A549 (cell line): Measurements from ENCODE around the gene EFHC1. TPM values are rescaled to one million over a fixed set of nuclear protein-coding genes. Genes with fewer than 3 reads are reported as not detected.
A peak's percentile ranks its signal among the peaks of the same experiment; 100 is the strongest.

ENCODE experiments used
- ATAC-seq, 2 experiments: fragments of 200-7000 bp in 1 of 2; fragments of >200 bp in 1 of 2; cut with Nextera tagmentation in 1 of 2; cut with Tn5 transposase in 1 of 2; 3 replicates each; pipeline versions ENCODE4 v1.8.0 to v1.9.1; 2018 to 2020; ENCODE audit warnings: mild to moderate bottlenecking in 1 of 2, moderate library complexity in 1 of 2
- CTCF ChIA-PET: fragments of 300-600 bp; sonication (Branson Sonifier 250); formaldehyde crosslinking; extraction: SDS; loops from one replicate; lab custom pipeline; 2021; ENCODE audit warnings: antibody characterized with exemption, inconsistent platforms; lab: Yijun Ruan, JAX
- POLR2A ChIA-PET: fragments of 350-600 bp; formaldehyde crosslinking; extraction: SDS; loops from one replicate; lab custom pipeline; 2021; ENCODE audit warnings: antibody characterized with exemption, inconsistent platforms; lab: Yijun Ruan, JAX
- DNase-seq, 2 experiments: peaks; one replicate each; pipeline versions ENCODE4 v3.0.0 to v3.0.0-alpha.2; 2011 to 2016; ENCODE audit warnings: low read depth in 1 of 2, low spot score in 1 of 2
- FAIRE-seq: peaks from 2 replicates; lab custom pipeline; 2011; peaks lifted over from hg19 to GRCh38; lab: Jason Lieb, UNC
- H3K27ac ChIP-seq, 2 experiments: fragments of >200 bp; sonication (Bioruptor Twin); formaldehyde crosslinking; 3 replicates each; pipeline ENCODE4 v1.5.1; 2016 to 2017
- H3K4me1 ChIP-seq: fragments of >200 bp; sonication (Bioruptor Twin); formaldehyde crosslinking; 3 replicates; pipeline ENCODE4 v1.6.1; 2016
- H3K4me2 ChIP-seq: fragments of >200 bp; sonication (Bioruptor Twin); formaldehyde crosslinking; 3 replicates; pipeline ENCODE4 v1.6.1; 2016
- H3K4me3 ChIP-seq: fragments of >200 bp; sonication (Bioruptor Twin); formaldehyde crosslinking; 3 replicates; pipeline ENCODE4 v1.5.1; 2016
- H3K9me3 ChIP-seq: fragments of >200 bp; sonication (Bioruptor Twin); formaldehyde crosslinking; 3 replicates; pipeline ENCODE4 v1.6.1; 2016
- CBX8 ChIP-seq: fragments of 200-600 bp; sonication (generic); IDR thresholded peaks from 2 replicates; pipeline ENCODE4 v1.6.1; 2016
- CEBPB ChIP-seq, 2 experiments: fragments of >200 bp in 1 of 2; sonication (Bioruptor Twin) in 1 of 2; formaldehyde crosslinking in 1 of 2; IDR thresholded peaks; 2 replicates each; pipeline ENCODE4 v1.6.1; 2012 to 2016
- CHD2 ChIP-seq: fragments of 150-350 bp; IDR thresholded peaks from 2 replicates; pipeline ENCODE4 v1.6.1; 2014; ENCODE audit warnings: low read length; ENCODE audit not compliant: partially characterized antibody
- CHD4 ChIP-seq: fragments of 200-600 bp; sonication (generic); IDR thresholded peaks from 2 replicates; pipeline ENCODE4 v1.6.1; 2016; ENCODE audit warnings: antibody characterized with exemption, mild to moderate bottlenecking, borderline replicate concordance
- EHF ChIP-seq: fragments of 250-450 bp; sonication (Bioruptor Pico); IDR thresholded peaks from 2 replicates; pipeline ENCODE4 v1.5.0; 2020; ENCODE audit warnings: mild to moderate bottlenecking
- EHMT2 ChIP-seq: fragments of 200-600 bp; sonication (generic); IDR thresholded peaks from 2 replicates; pipeline ENCODE4 v1.6.1; 2016; ENCODE audit warnings: antibody characterized with exemption, low read depth, mild to moderate bottlenecking, moderate library complexity
- EP300 ChIP-seq, 2 experiments: fragments of >200 bp; sonication (Bioruptor Twin); formaldehyde crosslinking; IDR thresholded peaks; 2 replicates in 1 of 2; 3 replicates in 1 of 2; pipeline ENCODE4 v1.6.1; 2016 to 2017
- HDAC2 ChIP-seq: fragments of 200-600 bp; sonication (generic); IDR thresholded peaks from 2 replicates; pipeline ENCODE4 v1.6.1; 2016
- HEYL ChIP-seq: fragments of 250-450 bp; sonication (Bioruptor Pico); IDR thresholded peaks from 2 replicates; pipeline ENCODE4 v1.8.0; 2021; ENCODE audit warnings: mild to moderate bottlenecking, moderate library complexity
- HOXB13 ChIP-seq: fragments of 250-450 bp; sonication (Bioruptor Pico); IDR thresholded peaks from 2 replicates; pipeline ENCODE4 v1.5.0; 2020; ENCODE audit warnings: low read depth, mild to moderate bottlenecking, moderate library complexity
- JUNB ChIP-seq: fragments of >200 bp; sonication (Bioruptor Twin); formaldehyde crosslinking; IDR thresholded peaks from 2 replicates; pipeline ENCODE4 v1.6.1; 2016
- MAFK ChIP-seq: fragments of 450-650 bp; IDR thresholded peaks from 2 replicates; pipeline ENCODE4 v1.6.1; 2014; ENCODE audit not compliant: partially characterized antibody
- MYC ChIP-seq: IDR thresholded peaks from 2 replicates; pipeline ENCODE4 v1.6.1; 2012; ENCODE audit warnings: mild to moderate bottlenecking, inconsistent platforms, low read length, improper control_type of control experiment, borderline replicate concordance
- NFE2L2 ChIP-seq: fragments of 150-350 bp; conservative IDR thresholded peaks from 2 replicates; pipeline ENCODE4 v1.6.1; 2014; ENCODE audit warnings: low read length
- NR3C1 ChIP-seq: fragments of >200 bp; sonication (Bioruptor Twin); formaldehyde crosslinking; IDR thresholded peaks from 3 replicates; pipeline ENCODE4 v1.6.1; 2017
- PHF8 ChIP-seq: fragments of 200-600 bp; sonication (generic); IDR thresholded peaks from 2 replicates; pipeline ENCODE4 v1.6.1; 2016; ENCODE audit warnings: low read depth, mild to moderate bottlenecking, antibody characterized with exemption, moderate library complexity, borderline replicate concordance
- RAD21 ChIP-seq, 2 experiments: fragments of >200 bp in 1 of 2; sonication (Bioruptor Twin) in 1 of 2; formaldehyde crosslinking in 1 of 2; IDR thresholded peaks in 1 of 2; conservative IDR thresholded peaks in 1 of 2; 2 replicates in 1 of 2; 3 replicates in 1 of 2; pipeline ENCODE4 v1.6.1; 2012 to 2018; ENCODE audit warnings: inconsistent platforms in 1 of 2
- RARB ChIP-seq: fragments of 250-450 bp; sonication (Bioruptor Pico); IDR thresholded peaks from 2 replicates; pipeline ENCODE4 v1.8.0; 2021; ENCODE audit warnings: mild to moderate bottlenecking, moderate library complexity
- RCOR1 ChIP-seq: fragments of 150-350 bp; IDR thresholded peaks from 2 replicates; pipeline ENCODE4 v1.6.1; 2014; ENCODE audit warnings: antibody characterized with exemption, low read length, low read depth
- RFX5 ChIP-seq: fragments of 450-650 bp; IDR thresholded peaks from 2 replicates; pipeline ENCODE4 v1.7.1; 2014; ENCODE audit warnings: antibody characterized with exemption, mild to moderate bottlenecking, moderate library complexity
- RNF2 ChIP-seq: fragments of 200-600 bp; sonication (generic); IDR thresholded peaks from 2 replicates; pipeline ENCODE4 v1.6.1; 2016; ENCODE audit warnings: low read depth, mild to moderate bottlenecking, antibody characterized with exemption, moderate library complexity, borderline replicate concordance
- TFCP2L1 ChIP-seq: fragments of 250-450 bp; sonication (Bioruptor Pico); IDR thresholded peaks from 2 replicates; pipeline ENCODE4 v1.5.0; 2021; ENCODE audit warnings: mild to moderate bottlenecking
- ZC3H11A ChIP-seq: fragments of 450-650 bp; IDR thresholded peaks from 2 replicates; pipeline ENCODE4 v1.6.1; 2014; ENCODE audit warnings: antibody characterized with exemption, mild to moderate bottlenecking
- WGBS: methylation state at CpG from one replicate; pipeline ENCODE4 v1.1.6; 2017; ENCODE audit errors: missing lambda C conversion rate; 5-methylcytosine and 5-hydroxymethylcytosine counted together
- polyA plus RNA-seq, 4 experiments: library from polyadenylated mRNA; depleted of rRNA in 3 of 4; stranded (reverse); fragments of >200 nt; fragmentation: RNase III in 1 of 4; extraction: RNeasy Plus Mini Kit Qiagen cat#74134 plus additional on column Dnase treatment in 1 of 4; gene quantifications; 2 replicates in 3 of 4; 3 replicates in 1 of 4; pipeline ENCODE4 v1.2.3, GENCODE V29; 2011 to 2017
- TF ChIP-seq, protein P1 (sequence below): fragments of 250-450 bp; sonication (Bioruptor Pico); IDR thresholded peaks from 2 replicates; pipeline ENCODE4 v1.5.0; 2021; ENCODE audit warnings: mild to moderate bottlenecking, moderate library complexity, borderline replicate concordance
- TF ChIP-seq, protein P2 (sequence below): IDR thresholded peaks from 2 replicates; pipeline ENCODE4 v1.6.1; 2012
- TF ChIP-seq, protein P3 (sequence below): fragments of 250-450 bp; sonication (Bioruptor Pico); IDR thresholded peaks from 2 replicates; pipeline ENCODE4 v1.5.0; 2020; ENCODE audit warnings: low read depth, mild to moderate bottlenecking, moderate library complexity

Gene EFHC1
- polyA plus RNA-seq, 2 of the 4 experiments (the other 2 are of a cell fraction) = 14.0 to 46.7 TPM

DNA sequence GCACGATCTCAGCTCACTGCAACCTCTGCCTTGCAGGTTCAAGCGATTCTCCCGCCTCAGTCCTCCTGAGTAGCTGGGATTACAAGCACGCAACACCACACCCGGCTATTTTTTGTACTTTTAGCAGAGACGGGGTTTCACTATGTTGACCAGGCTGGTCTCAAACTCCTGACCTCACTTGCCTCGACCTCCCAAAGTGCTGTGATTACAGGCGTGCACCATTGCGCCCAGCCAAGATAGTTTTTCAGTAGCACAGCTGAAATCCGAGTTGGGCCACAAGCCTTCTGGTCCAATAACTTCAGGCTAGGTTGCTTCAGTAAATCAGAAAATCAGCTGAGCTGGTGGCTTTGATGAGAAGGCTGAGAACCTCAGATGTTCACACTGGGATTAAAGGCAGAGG, 91.0 kb downstream of the EFHC1 start:
- POLR2A ChIA-PET = no interaction called here
- H3K4me3 ChIP-seq = no peak overlapping the region
- 98% methylated on average over 10 of the region's 10 CpGs for WGBS
- peak overlapping the region; percentile 52; the same call in 1 of the 3 replicates for H3K4me2 ChIP-seq
- H3K27ac ChIP-seq = peak overlapping the region; percentile 94 to 96; a peak in 5 of 6 replicates
- H3K4me1 ChIP-seq = peaks cover 61% of the 10 kb centered on the region
- TF ChIP-seq NR3C1 (no peak), RNF2 (no peak), RARB (no peak), CHD4 (no peak), NFE2L2 (no peak), HDAC2 (no peak), TFCP2L1 (no peak), EHMT2 (no peak), JUNB (no peak), RCOR1 (no peak), PHF8 (no peak), ZC3H11A (no peak), MAFK (no peak), CHD2 (no peak)
- TF ChIP-seq, protein P1, sequence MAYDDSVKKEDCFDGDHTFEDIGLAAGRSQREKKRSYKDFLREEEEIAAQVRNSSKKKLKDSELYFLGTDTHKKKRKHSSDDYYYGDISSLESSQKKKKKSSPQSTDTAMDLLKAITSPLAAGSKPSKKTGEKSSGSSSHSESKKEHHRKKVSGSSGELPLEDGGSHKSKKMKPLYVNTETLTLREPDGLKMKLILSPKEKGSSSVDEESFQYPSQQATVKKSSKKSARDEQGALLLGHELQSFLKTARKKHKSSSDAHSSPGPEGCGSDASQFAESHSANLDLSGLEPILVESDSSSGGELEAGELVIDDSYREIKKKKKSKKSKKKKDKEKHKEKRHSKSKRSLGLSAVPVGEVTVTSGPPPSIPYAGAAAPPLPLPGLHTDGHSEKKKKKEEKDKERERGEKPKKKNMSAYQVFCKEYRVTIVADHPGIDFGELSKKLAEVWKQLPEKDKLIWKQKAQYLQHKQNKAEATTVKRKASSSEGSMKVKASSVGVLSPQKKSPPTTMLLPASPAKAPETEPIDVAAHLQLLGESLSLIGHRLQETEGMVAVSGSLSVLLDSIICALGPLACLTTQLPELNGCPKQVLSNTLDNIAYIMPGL (CRISPR knock-in tag) = no peak
- TF ChIP-seq, protein P2, sequence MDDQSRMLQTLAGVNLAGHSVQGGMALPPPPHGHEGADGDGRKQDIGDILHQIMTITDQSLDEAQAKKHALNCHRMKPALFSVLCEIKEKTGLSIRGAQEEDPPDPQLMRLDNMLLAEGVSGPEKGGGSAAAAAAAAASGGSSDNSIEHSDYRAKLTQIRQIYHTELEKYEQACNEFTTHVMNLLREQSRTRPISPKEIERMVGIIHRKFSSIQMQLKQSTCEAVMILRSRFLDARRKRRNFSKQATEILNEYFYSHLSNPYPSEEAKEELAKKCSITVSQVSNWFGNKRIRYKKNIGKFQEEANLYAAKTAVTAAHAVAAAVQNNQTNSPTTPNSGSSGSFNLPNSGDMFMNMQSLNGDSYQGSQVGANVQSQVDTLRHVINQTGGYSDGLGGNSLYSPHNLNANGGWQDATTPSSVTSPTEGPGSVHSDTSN = no peak
- FAIRE-seq (no peak), DNase-seq (no peak), ATAC-seq (no peak)
- CTCF ChIA-PET = interaction anchor here (0.6 to 1.4 kb wide), 2 partner anchors 79 to 131 kb away, joined by 3 read pairs; no protein-coding TSS in a partner anchor
- no peaks in the 10 kb centered on the region for H3K9me3 ChIP-seq

DNA sequence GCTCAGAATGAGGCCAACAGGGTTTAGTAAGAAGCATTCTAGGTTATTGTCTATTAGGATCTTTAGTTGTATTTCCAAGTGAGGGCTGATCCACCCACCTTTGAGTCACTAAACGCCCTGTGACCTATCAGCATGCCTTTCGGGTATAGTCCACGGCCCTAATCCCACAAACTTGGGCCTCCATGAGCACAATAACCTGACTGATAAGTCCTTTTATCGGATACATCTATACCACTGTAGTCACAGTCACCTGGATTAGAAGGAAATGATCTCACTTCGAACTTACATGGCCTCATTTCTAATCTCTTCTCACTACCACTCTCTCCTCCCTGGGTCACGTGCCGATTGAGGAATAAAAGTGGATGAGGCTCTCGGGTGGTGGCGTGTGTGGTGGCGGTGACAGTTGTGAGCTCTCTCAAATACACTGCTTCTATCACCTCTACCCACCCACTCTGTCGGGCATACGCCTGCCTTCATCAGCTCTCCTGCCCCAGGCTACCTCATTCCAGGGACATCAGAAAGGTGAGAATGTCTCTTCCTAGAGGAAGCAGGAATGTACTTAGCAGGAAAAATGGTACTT, 91.5 kb downstream of the EFHC1 start:
- 85% methylated on average over 12 of the region's 12 CpGs for WGBS
- CTCF ChIA-PET = interaction anchor here (1.4 kb wide), 1 partner anchor 79 kb away, joined by 3 read pairs; no protein-coding TSS in a partner anchor
- POLR2A ChIA-PET = no interaction called here
- no peak for TF ChIP-seq HEYL (CRISPR knock-in tag)
- no peak for TF ChIP-seq JUNB
- no peak for TF ChIP-seq MYC
- TF ChIP-seq RFX5 = no peak
- TF ChIP-seq CEBPB (IDR thresholded peaks at IDR 0.05) = no peak
- TF ChIP-seq CHD2 = no peak
- TF ChIP-seq, protein P3, sequence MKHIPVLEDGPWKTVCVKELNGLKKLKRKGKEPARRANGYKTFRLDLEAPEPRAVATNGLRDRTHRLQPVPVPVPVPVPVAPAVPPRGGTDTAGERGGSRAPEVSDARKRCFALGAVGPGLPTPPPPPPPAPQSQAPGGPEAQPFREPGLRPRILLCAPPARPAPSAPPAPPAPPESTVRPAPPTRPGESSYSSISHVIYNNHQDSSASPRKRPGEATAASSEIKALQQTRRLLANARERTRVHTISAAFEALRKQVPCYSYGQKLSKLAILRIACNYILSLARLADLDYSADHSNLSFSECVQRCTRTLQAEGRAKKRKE (CRISPR knock-in tag) = no peak
- TF ChIP-seq CBX8 = no peak
- no peak for TF ChIP-seq RCOR1
- no peak for TF ChIP-seq EHF (CRISPR knock-in tag)
- TF ChIP-seq RAD21 (conservative IDR thresholded peaks at IDR 0.05 in 1 of 2, IDR thresholded peaks at IDR 0.05 in 1 of 2) = no peak
- no peak for TF ChIP-seq HOXB13 (CRISPR knock-in tag)
- no peak for TF ChIP-seq EP300 (IDR thresholded peaks at IDR 0.05)
- Histone ChIP-seq H3K4me1 (peaks cover 66% of the 10 kb centered on the region), H3K27ac (peak overlapping the region; percentile 94 to 96), H3K4me3 (no peak overlapping the region), H3K9me3 (no peaks in the 10 kb centered on the region), H3K4me2 (peak overlapping the region; percentile 52)
- FAIRE-seq (no peak), DNase-seq (no peak), ATAC-seq (no peak)
